22Rv1 (cell line): ENCODE measurements around the gene SCFD2.
"Not testable (repeated sequence)": the region's sequence is repeated elsewhere in the genome, so short reads cannot be mapped to it uniquely, and the experiment has no call there.

Experiments used
- H3K27ac ChIP-seq: fragments of 450-650 bp; 2 replicates; pipeline ENCODE4 v1.5.1; 2017
- ZFX ChIP-seq: fragments of 450-650 bp; IDR thresholded peaks from 2 replicates; pipeline ENCODE4 v1.6.1; 2017; ENCODE audit warnings: antibody characterized with exemption, borderline replicate concordance
- TF ChIP-seq, protein P1 (sequence below): fragments of 450-650 bp; IDR thresholded peaks from 2 replicates; pipeline ENCODE4 v1.5.1; 2017; ENCODE audit warnings: mild to moderate bottlenecking

Gene SCFD2

DNA sequence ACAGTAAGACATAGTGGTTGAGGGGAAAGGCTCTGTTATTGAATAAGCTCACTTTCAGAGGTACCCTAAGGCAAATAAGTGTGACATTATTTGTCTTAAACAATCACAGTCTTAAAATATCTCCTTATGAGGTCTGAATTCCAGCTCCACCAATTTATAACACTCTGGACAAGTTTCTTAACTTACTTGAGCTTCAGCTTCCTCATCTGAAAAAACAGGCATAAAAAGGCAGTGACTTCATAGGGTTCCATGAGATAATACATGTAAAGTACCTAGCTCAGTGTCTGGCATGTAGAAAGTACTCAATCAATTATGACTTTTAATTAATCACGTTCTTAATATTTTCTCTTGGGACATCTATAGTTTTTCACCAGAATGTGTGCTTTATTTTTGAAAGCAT, 301.3 kb downstream of the SCFD2 start:
- TF ChIP-seq ZFX: no peak
- TF ChIP-seq, protein P1, sequence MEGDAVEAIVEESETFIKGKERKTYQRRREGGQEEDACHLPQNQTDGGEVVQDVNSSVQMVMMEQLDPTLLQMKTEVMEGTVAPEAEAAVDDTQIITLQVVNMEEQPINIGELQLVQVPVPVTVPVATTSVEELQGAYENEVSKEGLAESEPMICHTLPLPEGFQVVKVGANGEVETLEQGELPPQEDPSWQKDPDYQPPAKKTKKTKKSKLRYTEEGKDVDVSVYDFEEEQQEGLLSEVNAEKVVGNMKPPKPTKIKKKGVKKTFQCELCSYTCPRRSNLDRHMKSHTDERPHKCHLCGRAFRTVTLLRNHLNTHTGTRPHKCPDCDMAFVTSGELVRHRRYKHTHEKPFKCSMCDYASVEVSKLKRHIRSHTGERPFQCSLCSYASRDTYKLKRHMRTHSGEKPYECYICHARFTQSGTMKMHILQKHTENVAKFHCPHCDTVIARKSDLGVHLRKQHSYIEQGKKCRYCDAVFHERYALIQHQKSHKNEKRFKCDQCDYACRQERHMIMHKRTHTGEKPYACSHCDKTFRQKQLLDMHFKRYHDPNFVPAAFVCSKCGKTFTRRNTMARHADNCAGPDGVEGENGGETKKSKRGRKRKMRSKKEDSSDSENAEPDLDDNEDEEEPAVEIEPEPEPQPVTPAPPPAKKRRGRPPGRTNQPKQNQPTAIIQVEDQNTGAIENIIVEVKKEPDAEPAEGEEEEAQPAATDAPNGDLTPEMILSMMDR: no peak
- H3K27ac ChIP-seq: no peak overlapping the region

DNA sequence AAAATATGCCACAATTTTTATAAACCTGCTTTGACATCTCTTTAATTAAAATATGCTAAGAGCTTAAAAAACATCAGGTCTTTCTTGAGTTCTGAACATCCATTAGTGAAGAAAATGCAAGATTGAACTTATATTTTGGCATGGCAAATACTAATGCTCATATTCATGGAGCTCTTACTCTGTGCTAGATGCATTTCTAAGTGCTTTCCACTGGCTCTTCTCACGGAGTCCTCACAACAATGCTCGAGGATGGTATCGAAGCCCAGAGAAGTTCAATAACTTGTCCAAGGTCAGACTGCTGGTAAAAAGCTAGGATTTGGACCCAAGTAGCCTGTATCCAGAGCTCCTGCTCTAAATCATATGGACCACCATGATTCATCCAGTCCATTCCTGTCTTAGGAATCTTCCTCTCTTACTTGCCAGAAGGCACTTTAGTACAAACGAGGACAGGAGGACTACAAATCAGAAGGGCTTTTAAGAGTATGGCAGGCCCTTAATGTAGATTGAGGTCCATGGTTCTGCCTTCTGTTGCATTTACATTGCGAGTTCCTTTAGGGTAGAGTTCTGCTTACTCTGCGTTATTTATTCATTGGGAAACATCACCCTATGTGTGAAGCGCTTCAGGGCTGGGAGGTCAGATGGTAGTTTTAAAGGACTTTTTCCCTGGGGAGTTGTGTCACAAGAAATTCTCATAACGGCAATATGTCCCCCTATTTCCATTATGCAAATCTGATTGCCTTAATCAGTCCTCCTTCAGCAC, 304.6 kb downstream of the SCFD2 start:
- no peak for TF ChIP-seq ZFX
- TF ChIP-seq, protein P1: no peak
- no peak overlapping the region for H3K27ac ChIP-seq

DNA sequence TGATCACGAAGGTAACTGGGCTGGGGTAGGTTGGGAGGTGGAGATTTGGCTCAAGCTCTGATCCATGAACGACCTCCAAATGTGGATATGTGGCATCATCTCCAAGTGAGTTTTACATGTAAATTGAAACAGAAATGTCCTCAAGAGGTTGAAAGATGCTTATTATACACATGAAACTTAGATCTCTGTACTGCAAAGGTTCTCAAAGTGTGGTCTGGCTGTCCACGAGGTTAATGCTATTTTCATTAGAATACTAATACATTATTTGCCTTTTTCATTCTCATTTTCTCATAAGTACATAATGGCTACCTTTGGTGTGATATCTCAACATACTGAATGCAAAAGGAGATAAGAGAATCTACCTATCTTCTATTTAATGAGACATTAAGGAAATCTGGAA, 305.6 kb downstream of the SCFD2 start:
- TF ChIP-seq ZFX: no peak
- TF ChIP-seq, protein P1: no peak
- H3K27ac ChIP-seq: no peak overlapping the region

DNA sequence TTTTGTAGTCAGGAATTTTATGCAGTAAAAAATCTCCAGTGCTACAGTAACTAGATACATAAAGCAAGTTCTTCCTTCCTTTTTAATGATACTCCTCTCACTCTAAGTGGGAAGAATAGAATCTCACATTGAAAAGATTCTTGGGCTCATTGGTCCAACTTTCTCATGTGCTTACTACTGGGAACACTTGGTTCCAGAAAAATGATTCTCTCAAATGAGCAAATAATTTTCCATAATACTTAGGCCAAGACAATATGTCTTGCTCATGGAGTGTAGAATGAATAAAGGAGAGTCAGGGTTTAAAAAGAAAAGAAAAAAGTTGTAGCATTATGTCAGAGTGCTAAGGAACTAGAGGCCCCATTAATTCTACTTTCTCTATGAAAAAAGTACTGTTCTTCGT, 306.0 kb downstream of the SCFD2 start:
- TF ChIP-seq, protein P1: no peak
- no peak for TF ChIP-seq ZFX
- no peak overlapping the region for H3K27ac ChIP-seq

DNA sequence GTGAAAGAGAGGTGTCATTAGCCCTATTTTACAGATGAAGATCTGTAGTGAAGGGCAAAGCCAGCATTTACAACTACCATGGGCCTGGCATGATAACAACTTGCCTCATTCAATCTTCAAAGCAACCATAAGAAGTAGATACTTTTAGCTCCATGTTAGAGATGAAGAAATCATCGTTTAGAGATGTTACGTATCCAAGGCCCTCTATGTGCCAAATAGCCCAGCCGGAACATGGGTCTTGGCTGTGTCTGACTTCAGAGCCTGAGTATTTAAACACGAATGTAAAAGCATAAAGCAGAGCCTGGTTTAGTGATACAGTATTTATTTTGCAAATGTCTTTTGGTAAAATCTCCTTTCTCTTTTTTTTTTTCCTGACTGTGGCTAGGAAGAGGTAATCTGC, 306.6 kb downstream of the SCFD2 start:
- H3K27ac ChIP-seq: no peak overlapping the region
- TF ChIP-seq, protein P1: no peak
- no peak for TF ChIP-seq ZFX

DNA sequence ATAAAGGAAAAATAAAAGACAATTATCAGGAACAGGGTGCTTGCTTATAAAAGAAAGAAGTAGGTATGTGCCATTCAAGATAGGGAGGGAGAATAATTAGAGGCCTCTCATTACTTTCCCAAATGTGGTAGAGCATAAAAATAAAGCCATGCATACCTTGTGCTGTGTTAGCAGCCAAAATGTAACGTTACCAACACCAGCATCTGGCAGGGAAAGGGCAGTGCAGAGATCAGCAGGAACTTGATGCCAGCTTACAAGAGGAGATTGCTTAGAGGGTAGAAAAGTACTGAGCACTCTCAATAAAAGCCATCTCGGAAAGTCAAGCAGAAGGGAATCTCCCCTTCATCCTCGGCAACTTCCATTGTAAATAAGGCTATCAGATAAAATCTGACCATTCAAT, 308.2 kb downstream of the SCFD2 start:
- no peak overlapping the region for H3K27ac ChIP-seq

DNA sequence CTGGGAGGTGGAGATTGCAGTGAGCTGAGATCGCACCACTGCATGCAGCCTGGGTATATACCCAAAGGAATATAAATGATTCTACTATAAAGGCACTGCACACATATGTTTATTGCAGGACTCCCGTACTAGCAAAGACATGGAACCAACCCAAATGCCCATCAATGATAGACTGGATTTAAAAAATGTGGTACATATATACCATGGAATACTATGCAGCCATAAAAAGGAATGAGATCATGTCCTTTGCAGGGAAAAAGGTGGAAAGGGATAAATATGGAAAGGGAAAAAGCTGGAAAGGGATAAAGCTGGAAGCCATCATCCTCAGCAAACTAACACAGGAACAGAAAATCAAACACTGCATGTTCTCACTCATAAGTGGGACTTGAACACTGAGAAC, 308.8 kb downstream of the SCFD2 start:
- not testable (repeated sequence) for H3K27ac ChIP-seq

More for the DNA sequence above, 308.2 kb downstream of the SCFD2 start:
- TF ChIP-seq, protein P1: no peak
- TF ChIP-seq ZFX: no peak
